Activated T-cell treated with anti-CD3 and anti-CD28 coated beads, Interleukin-2, amount 50 U/mL, for 72 hours (primary cell): ENCODE results near the gene C13orf46. TPM values are rescaled to one million over a fixed set of nuclear protein-coding genes. Genes with fewer than 3 reads are reported as not detected.

Source experiments
- ATAC-seq, 2 donors: fragments of 150-1000 bp; cut with Tn5 transposase; replicated peaks in 1 of 2; 2 replicates each; pipeline ENCODE4 v1.10.0; 2021; ENCODE audit warnings: moderate library complexity in 2 of 2, mild to moderate bottlenecking in 1 of 2
- DNase-seq, 2 donors: peaks; one replicate each; pipeline ENCODE4 v3.0.0; 2021 to 2022; ENCODE audit warnings: mixed read lengths in 1 of 2
- H3K27ac Mint-ChIP-seq: one replicate; pipeline ENCODE4 v1.8.0; 2022; ENCODE audit warnings: mild to moderate bottlenecking, moderate library complexity, mixed read lengths
- H3K27me3 Mint-ChIP-seq: one replicate; pipeline ENCODE4 v1.8.0; 2022; ENCODE audit warnings: low read depth, mixed read lengths
- H3K36me3 Mint-ChIP-seq, 2 donors: one replicate each; pipeline ENCODE4 v1.8.0; 2022; ENCODE audit warnings: mixed read lengths in 2 of 2, mild to moderate bottlenecking in 1 of 2; ENCODE audit not compliant: insufficient read depth in 2 of 2
- H3K4me1 Mint-ChIP-seq: one replicate; pipeline ENCODE4 v1.8.0; 2022; ENCODE audit warnings: low read depth, mixed read lengths
- H3K4me3 Mint-ChIP-seq, 2 donors: one replicate each; pipeline ENCODE4 v1.8.0; 2022; ENCODE audit warnings: mild to moderate bottlenecking in 2 of 2, mixed read lengths in 2 of 2, moderate library complexity in 2 of 2
- H3K9me3 Mint-ChIP-seq, 2 donors: one replicate each; pipeline ENCODE4 v1.8.0; 2022; ENCODE audit warnings: mixed read lengths in 2 of 2
- total RNA-seq, 2 donors: library from RNA; stranded (reverse); gene quantifications; one replicate each; pipeline ENCODE4 v1.2.3, GENCODE V29; 2022

C13orf46 gene
- total RNA-seq, 2 donors from 2014 or later: 4.6 to 6.9 TPM

GRCh38 chr13:113948034-113948742, 25.7 kb downstream of the C13orf46 start:
- H3K4me3 Mint-ChIP-seq: no peak overlapping the region
- no peak for ATAC-seq
- H3K27ac Mint-ChIP-seq: peak overlapping the region; percentile 50
- DNase-seq: no peak
- H3K36me3 Mint-ChIP-seq: no peaks in the 10 kb centered on the region
- H3K27me3 Mint-ChIP-seq: no peaks in the 10 kb centered on the region
- no peaks in the 10 kb centered on the region for H3K9me3 Mint-ChIP-seq
- peaks cover 6% of the 10 kb centered on the region for H3K4me1 Mint-ChIP-seq

- Mint-ChIP-seq H3K27ac (peak overlapping the region; percentile 22), H3K9me3 (no peaks in the 10 kb centered on the region), H3K4me1 (peaks cover 6% of the 10 kb centered on the region), H3K27me3 (no peaks in the 10 kb centered on the region), H3K36me3 (no peaks in the 10 kb centered on the region), H3K4me3 (no peak overlapping the region)
- ATAC-seq: no peak
- no peak for DNase-seq
Measured at GRCh38 chr13:113947311-113948033, 26.4 kb downstream of the C13orf46 start.

DNA sequence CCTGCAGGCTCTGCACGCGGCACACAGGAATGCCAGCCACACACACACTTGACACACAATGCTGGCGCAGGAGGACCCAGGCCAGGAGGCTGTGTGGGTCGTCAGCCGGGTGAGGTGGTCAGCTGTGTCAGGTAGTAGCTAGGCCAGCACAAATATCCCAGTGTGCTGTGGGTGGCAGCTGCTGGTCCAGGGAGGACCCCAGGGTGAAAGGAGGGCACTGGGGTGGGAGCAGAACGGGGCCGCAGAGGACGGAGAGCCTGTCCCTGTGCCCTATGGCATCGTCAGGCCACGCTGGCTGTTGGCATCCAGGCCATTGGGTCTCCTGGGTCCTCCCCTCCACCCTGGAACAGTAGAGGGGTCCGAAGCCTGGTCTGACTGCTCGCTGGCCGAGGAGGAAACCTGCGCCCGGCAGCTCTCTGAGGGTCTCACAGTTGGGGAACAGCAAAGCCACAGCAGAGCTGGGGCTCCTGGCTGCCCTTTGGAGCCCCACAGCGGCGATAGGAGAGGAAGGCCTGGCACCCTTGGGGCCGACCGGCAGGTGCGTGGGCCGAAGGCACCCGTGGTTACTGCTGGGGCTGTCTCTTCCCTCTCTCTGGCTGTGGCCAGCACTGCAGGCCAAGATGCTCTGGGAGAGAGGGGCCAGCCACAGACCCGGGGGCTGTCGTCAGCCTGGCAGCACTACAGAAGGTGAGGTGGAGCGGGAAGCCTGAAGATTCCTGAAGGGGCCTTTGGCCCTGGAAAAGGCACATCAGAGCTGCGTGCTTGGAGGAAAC, 27.3 kb downstream of the C13orf46 start:
- H3K4me3 Mint-ChIP-seq: no peak overlapping the region
- H3K27ac Mint-ChIP-seq: no peak overlapping the region
- H3K27me3 Mint-ChIP-seq: no peaks in the 10 kb centered on the region

GRCh38 chr13:113945857-113946408, 27.9 kb downstream of the C13orf46 start:
- no peak overlapping the region for H3K4me3 Mint-ChIP-seq
- no peaks in the 10 kb centered on the region for H3K9me3 Mint-ChIP-seq
- no peaks in the 10 kb centered on the region for H3K27me3 Mint-ChIP-seq
- ATAC-seq (no peak), DNase-seq (no peak)
- no peaks in the 10 kb centered on the region for H3K36me3 Mint-ChIP-seq
- peaks cover 6% of the 10 kb centered on the region for H3K4me1 Mint-ChIP-seq
- H3K27ac Mint-ChIP-seq: no peak overlapping the region

More for the DNA sequence above, 27.3 kb downstream of the C13orf46 start:
- no peaks in the 10 kb centered on the region for H3K36me3 Mint-ChIP-seq
- H3K4me1 Mint-ChIP-seq: peaks cover 6% of the 10 kb centered on the region
- H3K9me3 Mint-ChIP-seq: no peaks in the 10 kb centered on the region
- ATAC-seq: no peak
- no peak for DNase-seq

DNA sequence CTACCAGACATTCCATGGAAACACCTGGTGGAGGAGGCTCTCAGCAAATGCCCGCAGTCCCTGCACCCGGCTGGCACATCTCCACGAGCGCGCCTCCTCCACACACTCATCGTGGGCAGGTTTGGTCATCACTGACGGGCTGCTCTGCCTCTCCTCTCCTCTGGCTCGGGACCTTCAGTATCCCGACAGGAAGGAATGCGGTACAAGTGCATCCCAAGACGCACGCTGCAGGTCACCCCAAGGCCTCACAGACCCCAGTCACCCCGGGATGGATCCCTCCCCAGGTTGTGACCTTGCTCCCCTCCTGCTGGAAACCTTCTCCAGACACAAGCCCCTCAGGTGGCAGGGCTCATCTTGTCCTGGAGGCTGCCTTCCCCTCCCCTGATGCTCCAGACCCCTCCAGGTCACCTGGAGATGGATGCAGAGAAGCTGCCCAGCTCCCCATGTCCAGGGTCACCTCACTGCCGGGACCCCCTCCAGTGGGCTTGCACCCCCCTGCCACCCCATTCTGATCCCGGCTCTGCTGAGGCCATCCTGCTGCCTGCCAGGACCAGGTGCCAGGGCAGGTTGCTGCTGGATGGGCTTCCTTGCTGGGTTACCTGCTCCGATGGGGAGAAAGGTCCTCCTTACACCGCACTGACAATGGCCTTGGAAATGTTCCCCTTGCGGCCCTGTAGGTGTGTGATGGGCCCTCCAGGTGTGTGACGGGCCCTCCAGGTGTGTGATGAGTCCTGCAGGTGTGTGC, 29.9 kb downstream of the C13orf46 start:
- ATAC-seq (no peak), DNase-seq (no peak)
- Mint-ChIP-seq H3K36me3 (no peaks in the 10 kb centered on the region), H3K27ac (no peak overlapping the region), H3K9me3 (no peaks in the 10 kb centered on the region), H3K4me1 (peaks cover 6% of the 10 kb centered on the region), H3K27me3 (no peaks in the 10 kb centered on the region), H3K4me3 (no peak overlapping the region)

DNA sequence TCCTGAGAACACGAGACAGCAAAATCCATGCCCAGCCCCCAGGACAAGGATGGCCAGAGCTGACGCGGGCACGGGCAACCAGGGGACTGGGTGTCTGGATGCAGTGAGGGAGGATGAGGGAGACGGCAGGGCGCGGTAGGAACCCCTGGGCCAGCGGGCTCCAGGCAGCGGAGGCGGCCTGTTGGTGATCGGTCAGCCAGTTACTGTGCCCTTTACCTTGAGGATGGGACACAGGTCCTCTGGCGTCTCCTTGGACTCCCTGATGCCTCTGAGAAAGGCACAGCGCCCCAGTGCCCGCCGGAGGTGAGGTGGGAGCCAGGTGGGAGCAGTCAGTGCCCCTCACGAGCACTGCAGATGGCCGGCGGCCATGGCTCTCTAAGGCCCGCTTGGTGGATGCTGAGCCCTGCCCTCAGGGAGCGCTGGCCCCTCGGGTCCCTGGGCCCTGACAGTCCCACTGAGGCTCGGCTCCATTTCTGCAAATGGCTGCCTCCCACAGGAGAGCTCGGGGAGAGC, 31.2 kb downstream of the C13orf46 start:
- Mint-ChIP-seq H3K27ac (no peak overlapping the region), H3K9me3 (no peaks in the 10 kb centered on the region), H3K36me3 (no peaks in the 10 kb centered on the region), H3K27me3 (no peaks in the 10 kb centered on the region), H3K4me3 (no peak overlapping the region), H3K4me1 (peaks cover 2% of the 10 kb centered on the region)
- ATAC-seq (no peak), DNase-seq (no peak)

- no peak overlapping the region for H3K4me3 Mint-ChIP-seq
- peak in 1 of 2 donors; percentile 15 for ATAC-seq
- no peak for DNase-seq
- H3K27me3 Mint-ChIP-seq: no peaks in the 10 kb centered on the region
- H3K4me1 Mint-ChIP-seq: no peaks in the 10 kb centered on the region
- H3K9me3 Mint-ChIP-seq: no peaks in the 10 kb centered on the region
- no peak overlapping the region for H3K27ac Mint-ChIP-seq
- H3K36me3 Mint-ChIP-seq: no peaks in the 10 kb centered on the region
Measured at GRCh38 chr13:113941571-113942191, 32.2 kb downstream of the C13orf46 start.

DNA sequence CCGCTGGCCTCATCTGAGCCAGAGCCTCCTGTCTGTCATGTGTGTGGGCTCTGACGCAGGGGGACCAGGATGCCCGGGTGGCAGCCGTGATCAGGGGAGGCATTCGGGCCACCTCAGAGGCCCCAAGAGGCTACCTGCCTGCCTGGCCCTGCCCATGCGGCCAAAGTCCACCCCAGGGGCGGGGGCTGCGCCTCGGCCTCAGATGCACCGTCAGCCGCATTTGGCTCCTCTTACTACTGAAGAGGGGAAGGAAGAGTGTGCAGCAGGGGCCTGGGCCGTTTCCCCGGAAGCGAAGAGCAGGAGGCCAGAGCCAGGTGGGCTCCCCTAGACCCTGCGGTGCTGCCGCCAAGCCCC, 34.0 kb downstream of the C13orf46 start:
- no peak overlapping the region for H3K27ac Mint-ChIP-seq
- H3K27me3 Mint-ChIP-seq: no peaks in the 10 kb centered on the region
- DNase-seq: no peak
- no peak for ATAC-seq
- H3K4me3 Mint-ChIP-seq: no peak overlapping the region
- H3K4me1 Mint-ChIP-seq: no peaks in the 10 kb centered on the region
- H3K9me3 Mint-ChIP-seq: no peaks in the 10 kb centered on the region
- H3K36me3 Mint-ChIP-seq: no peaks in the 10 kb centered on the region

GRCh38 chr13:113939129-113939943, 34.5 kb downstream of the C13orf46 start:
- Mint-ChIP-seq H3K36me3 (no peaks in the 10 kb centered on the region), H3K27ac (no peak overlapping the region), H3K9me3 (no peaks in the 10 kb centered on the region), H3K27me3 (no peaks in the 10 kb centered on the region), H3K4me3 (no peak overlapping the region), H3K4me1 (no peaks in the 10 kb centered on the region)
- no peak for ATAC-seq
- DNase-seq: no peak

DNA sequence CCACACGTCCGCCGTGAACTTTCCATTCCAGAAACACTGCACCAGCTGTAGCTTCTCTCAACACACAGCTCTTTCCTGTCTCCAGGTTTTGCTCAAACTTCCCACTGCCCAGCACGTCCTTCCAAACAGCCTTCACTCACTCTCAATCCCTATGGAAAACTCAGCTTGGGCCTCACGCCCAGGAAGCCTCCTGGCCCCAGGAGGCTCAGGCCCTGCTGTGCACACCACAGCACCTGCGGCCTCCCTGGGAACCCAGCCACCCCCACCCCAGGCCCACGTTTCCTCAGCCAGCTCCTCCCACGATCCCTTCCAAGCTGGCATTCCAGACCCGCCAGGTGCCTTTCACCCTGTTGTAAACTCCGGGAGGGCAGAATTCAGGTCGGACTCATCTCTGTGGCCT, 35.2 kb downstream of the C13orf46 start:
- H3K4me3 Mint-ChIP-seq: no peak overlapping the region
- no peak overlapping the region for H3K27ac Mint-ChIP-seq
- H3K36me3 Mint-ChIP-seq: no peaks in the 10 kb centered on the region
- no peaks in the 10 kb centered on the region for H3K4me1 Mint-ChIP-seq
- DNase-seq (no peak), ATAC-seq (no peak)
- H3K27me3 Mint-ChIP-seq: no peaks in the 10 kb centered on the region
- no peaks in the 10 kb centered on the region for H3K9me3 Mint-ChIP-seq

DNA sequence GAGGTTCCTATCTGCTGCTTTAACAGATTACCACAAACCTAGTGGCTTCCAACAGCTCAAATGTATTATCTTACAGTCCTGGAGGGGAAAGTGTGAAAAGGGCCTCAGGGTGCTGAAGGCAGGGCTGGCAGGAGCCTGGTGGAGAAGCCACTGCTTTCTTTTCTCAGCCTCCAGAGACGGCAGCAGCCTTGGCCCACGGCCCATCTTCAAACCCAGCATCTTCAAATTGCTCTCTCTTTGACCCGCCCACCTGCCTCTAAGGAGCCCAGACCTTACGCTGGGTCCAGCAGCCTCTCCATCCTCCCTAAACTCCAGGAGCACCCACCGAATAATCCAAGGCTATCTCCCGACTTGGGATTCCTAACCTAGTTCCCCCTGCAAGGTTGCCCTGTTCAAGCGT, 35.6 kb downstream of the C13orf46 start:
- no peak overlapping the region for H3K27ac Mint-ChIP-seq

More for the DNA sequence above, 35.6 kb downstream of the C13orf46 start:
- DNase-seq (no peak), ATAC-seq (no peak)
- Mint-ChIP-seq H3K27me3 (peaks cover 2% of the 10 kb centered on the region), H3K9me3 (no peaks in the 10 kb centered on the region), H3K4me3 (no peak overlapping the region), H3K36me3 (no peaks in the 10 kb centered on the region), H3K4me1 (no peaks in the 10 kb centered on the region)
